Measurements from ENCODE around the gene FBXO8.

FBXO8 gene

GRCh38 chr4:174252412-174252811, 31.1 kb downstream of the FBXO8 start:
- in situ Hi-C loops (cut with HindIII; ENCODE audit: low sequenced_read_pairs): no loop called here

GRCh38 chr4:174248407-174248806, 35.1 kb downstream of the FBXO8 start:
- in situ Hi-C loops (cut with HindIII; ENCODE audit: low sequenced_read_pairs): no loop called here

GRCh38 chr4:174245714-174246113, 37.8 kb downstream of the FBXO8 start:
- in situ Hi-C loops (cut with HindIII; ENCODE audit: low sequenced_read_pairs): no loop called here

- in situ Hi-C loops (cut with HindIII; ENCODE audit: low sequenced_read_pairs): no loop called here
Observed at GRCh38 chr4:174244441-174244840, 39.0 kb downstream of the FBXO8 start.

GRCh38 chr4:174241162-174241561, 42.3 kb downstream of the FBXO8 start:
- in situ Hi-C loops (cut with HindIII; ENCODE audit: low sequenced_read_pairs): no loop called here

GRCh38 chr4:174236359-174236758, 47.1 kb downstream of the FBXO8 start:
- in situ Hi-C loops (cut with HindIII; ENCODE audit: low sequenced_read_pairs): no loop called here

GRCh38 chr4:174230680-174231079, 52.8 kb downstream of the FBXO8 start:
- in situ Hi-C loops (cut with HindIII; ENCODE audit: low sequenced_read_pairs): loop anchor here (5.0 kb wide), 1 partner anchor 92 kb away; no protein-coding TSS in a partner anchor

- in situ Hi-C loops (cut with HindIII; ENCODE audit: low sequenced_read_pairs): loop anchor here (5.0 kb wide), 1 partner anchor 92 kb away; no protein-coding TSS in a partner anchor
Observed at GRCh38 chr4:174230148-174230547, 53.3 kb downstream of the FBXO8 start.

GRCh38 chr4:174228988-174229387, 54.5 kb downstream of the FBXO8 start:
- in situ Hi-C loops (cut with HindIII; ENCODE audit: low sequenced_read_pairs): no loop called here

GRCh38 chr4:174225349-174226049, 58.0 kb downstream of the FBXO8 start:
- in situ Hi-C loops (cut with HindIII; ENCODE audit: low sequenced_read_pairs): no loop called here

- in situ Hi-C loops (cut with HindIII; ENCODE audit: low sequenced_read_pairs): no loop called here
Observed at GRCh38 chr4:174224550-174224949, 58.9 kb downstream of the FBXO8 start.

GRCh38 chr4:174222266-174222872, 61.1 kb downstream of the FBXO8 start:
- in situ Hi-C loops (cut with HindIII; ENCODE audit: low sequenced_read_pairs): no loop called here

GRCh38 chr4:174218127-174218790, 65.2 kb downstream of the FBXO8 start:
- in situ Hi-C loops (cut with HindIII; ENCODE audit: low sequenced_read_pairs): no loop called here

GRCh38 chr4:174217273-174218126, 66.0 kb downstream of the FBXO8 start:
- in situ Hi-C loops (cut with HindIII; ENCODE audit: low sequenced_read_pairs): no loop called here

- in situ Hi-C loops (cut with HindIII; ENCODE audit: low sequenced_read_pairs): no loop called here
Observed at GRCh38 chr4:174216799-174217272, 66.6 kb downstream of the FBXO8 start.

GRCh38 chr4:174215961-174216680, 67.3 kb downstream of the FBXO8 start:
- in situ Hi-C loops (cut with HindIII; ENCODE audit: low sequenced_read_pairs): no loop called here

GRCh38 chr4:174215057-174215456, 68.4 kb downstream of the FBXO8 start:
- in situ Hi-C loops (cut with HindIII; ENCODE audit: low sequenced_read_pairs): no loop called here

GRCh38 chr4:174214101-174214878, 69.2 kb downstream of the FBXO8 start:
- in situ Hi-C loops (cut with HindIII; ENCODE audit: low sequenced_read_pairs): no loop called here

- in situ Hi-C loops (cut with HindIII; ENCODE audit: low sequenced_read_pairs): no loop called here
Observed at GRCh38 chr4:174213731-174214100, 69.8 kb downstream of the FBXO8 start.

GRCh38 chr4:174212061-174212460, 71.4 kb downstream of the FBXO8 start:
- in situ Hi-C loops (cut with HindIII; ENCODE audit: low sequenced_read_pairs): no loop called here
